T-helper 1 cell treated with Interleukin-12 subunit alpha and Interleukin-12 subunit beta and Interleukin-4 antibody, amounts not matched to agents 30 ng/mL and 1 ng/mL, for 36 hours (primary cell): ENCODE results near the gene LIMS2. TPM values are rescaled to one million over a fixed set of nuclear protein-coding genes. Genes with fewer than 3 reads are reported as not detected.

ENCODE experiments used
- intact Hi-C: fragments of 100-400 bp; cut with micrococcal nuclease; formaldehyde crosslinking; loops from one replicate; pipeline ENCODE4 v1.15.1; 2024
- total RNA-seq: library from RNA; stranded (reverse); gene quantifications from 2 replicates; pipeline ENCODE4 v1.2.3, GENCODE V29; 2022

The LIMS2 gene
- total RNA-seq, 1 donor from 2014 or later: 13.9 TPM

DNA sequence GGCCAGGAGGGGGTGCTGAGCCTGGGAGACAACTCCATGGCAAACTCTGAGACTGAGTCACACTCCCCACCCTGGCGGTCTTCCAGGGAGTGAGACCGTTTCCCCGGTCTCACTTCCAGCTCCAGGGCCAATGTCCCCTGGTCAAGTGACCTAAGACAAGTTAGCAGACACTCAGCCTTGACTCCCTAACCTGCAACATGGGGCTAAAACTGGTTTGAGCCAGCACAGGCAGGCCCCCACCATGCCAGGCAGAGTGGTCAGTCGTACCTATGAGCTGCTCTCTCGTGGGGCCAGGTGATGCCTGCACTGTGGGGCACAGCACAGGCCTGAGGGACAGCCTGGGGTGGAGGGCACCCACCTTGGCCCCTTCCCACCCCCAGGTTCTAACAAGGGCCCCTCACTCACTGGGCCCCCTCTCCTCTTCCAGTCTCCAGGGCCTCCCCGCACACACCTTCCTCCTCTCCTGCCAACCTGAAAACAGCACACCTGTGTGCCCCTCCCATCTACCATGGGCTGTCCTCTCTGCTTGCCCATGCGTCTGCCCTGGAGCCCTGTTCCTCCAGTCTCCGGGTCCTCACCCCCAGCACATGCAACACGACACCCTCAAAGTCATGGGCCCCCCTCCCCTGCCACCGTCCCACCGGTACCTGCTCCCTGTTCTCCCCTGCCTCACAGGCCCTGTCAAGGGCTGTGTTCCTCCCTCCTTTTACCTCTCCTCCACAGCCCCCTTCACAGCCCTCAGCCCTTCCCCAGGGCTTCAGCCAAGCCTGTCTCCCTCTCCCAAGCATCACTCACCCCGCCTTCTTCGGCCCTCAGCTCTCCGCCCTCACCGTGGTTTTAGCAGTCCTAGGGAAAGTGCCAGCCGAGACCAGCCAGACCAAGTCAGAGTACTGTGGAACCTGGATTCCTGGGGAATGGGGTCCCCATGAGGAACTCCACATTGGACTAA lies 27.8 kb downstream of the LIMS2 start:
- intact Hi-C loops: loop anchor here (2.0 to 5.0 kb wide), 2 partner anchors 49 to 55 kb away; partner anchors contain the start of gene SFT2D3

DNA sequence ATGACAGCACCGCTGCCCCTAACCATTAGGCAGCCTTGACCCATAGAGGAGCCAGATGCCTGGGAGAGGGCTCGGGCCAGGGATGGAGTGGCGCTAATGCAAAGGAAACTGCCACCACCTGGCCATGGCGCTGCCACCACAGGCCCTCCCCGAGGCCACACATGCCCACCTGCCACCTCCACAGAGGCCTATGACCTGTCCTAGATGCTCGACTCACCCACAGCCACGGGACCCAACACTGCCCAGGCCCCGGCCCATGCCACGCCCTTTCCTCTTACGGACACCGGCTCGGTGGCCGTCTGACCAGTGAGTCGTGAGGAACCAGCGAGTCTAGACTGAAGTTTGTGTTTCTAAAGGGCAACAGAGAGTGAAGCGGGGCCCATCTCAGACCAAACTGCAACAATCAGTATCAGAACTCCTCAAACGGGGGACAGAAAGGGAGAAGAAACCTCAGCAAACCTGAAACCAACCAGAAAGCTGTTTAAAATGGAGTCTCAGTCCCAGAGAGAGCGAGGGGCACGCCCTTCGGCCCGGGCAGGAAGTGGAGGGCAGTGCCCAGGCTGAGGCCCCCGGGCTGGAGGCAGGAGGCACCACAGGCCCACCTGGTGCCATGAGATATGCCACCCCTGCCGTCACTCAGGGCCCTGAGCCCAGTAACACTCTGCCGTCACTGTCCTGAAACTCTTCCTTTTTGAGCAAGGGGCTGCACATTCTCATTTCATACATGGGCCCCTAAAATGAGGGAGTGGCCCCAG lies 28.7 kb downstream of the LIMS2 start:
- intact Hi-C loops: loop anchor here (5.0 kb wide), 1 partner anchor 56 kb away; the partner anchor contains the start of gene SFT2D3

- intact Hi-C loops: loop anchor here (5.0 kb wide), 1 partner anchor 57 kb away; the partner anchor contains the start of gene SFT2D3
These were observed 29.7 kb downstream of the LIMS2 start, which contains the start of gene GPR17 for GRCh38 chr2:127645395-127646291. TSS of gene GPR17 (plus strand) at chr2:127646153. CDS start at chr2:127650736, 4,583 bp downstream.

DNA sequence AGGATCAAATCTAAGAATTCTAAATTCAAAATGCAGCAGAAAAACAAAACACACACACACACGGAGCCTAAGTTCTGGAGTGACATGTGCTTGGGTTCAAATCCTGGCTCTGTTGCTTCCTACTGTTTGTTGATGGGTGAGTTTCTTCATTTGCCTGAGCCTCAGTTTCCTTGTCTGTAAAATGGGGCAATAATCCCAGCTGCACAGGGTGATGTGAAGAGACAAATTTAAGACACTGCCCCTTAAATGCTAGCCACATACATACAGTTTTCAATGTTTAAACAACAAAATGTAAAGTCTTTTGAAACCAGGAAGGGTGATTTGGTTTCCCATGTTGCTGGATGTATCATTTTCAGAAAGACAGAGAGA lies 30.3 kb downstream of the LIMS2 start:
- intact Hi-C loops: loop anchor here (5.0 kb wide), 1 partner anchor 57 kb away; the partner anchor contains the start of gene SFT2D3

- intact Hi-C loops: loop anchor here (5.0 kb wide), 1 partner anchor 58 kb away; the partner anchor contains the start of gene SFT2D3
These were observed 31.0 kb downstream of the LIMS2 start for GRCh38 chr2:127644066-127645025.

DNA sequence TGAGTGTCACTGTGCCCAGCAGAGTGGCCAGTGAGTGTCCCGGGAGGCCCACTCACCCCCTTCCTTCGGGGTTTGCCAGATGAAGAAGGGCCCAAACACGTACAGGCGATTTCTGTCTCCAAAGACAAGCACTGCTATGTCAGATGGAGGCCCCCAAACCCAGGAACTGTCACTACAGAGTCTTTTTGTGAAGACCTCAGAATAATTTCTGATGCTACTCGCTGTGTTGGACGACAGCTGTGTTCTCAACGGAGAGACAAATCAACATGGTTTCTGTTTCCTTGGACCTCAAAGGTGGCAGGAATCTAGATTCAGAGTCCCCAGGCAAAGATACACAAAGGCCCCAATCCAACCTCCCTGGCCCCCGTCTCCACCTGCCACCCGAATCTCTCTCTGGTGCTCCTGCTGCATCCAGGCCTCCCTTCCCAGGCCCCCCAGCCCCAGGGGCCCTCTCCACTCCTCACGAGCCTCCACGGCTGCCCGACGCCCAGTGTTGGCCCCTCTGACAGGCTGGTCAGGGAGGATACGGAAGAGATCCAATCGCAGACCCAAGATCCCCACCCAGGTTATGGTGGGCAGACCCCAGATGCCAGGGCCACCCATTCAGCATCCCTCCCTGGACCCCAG lies 31.8 kb downstream of the LIMS2 start:
- intact Hi-C loops: no loop called here

GRCh38 chr2:127642706-127643438 lies 32.5 kb downstream of the LIMS2 start:
- intact Hi-C loops: no loop called here

GRCh38 chr2:127641846-127642507 lies 33.4 kb downstream of the LIMS2 start:
- intact Hi-C loops: no loop called here

DNA sequence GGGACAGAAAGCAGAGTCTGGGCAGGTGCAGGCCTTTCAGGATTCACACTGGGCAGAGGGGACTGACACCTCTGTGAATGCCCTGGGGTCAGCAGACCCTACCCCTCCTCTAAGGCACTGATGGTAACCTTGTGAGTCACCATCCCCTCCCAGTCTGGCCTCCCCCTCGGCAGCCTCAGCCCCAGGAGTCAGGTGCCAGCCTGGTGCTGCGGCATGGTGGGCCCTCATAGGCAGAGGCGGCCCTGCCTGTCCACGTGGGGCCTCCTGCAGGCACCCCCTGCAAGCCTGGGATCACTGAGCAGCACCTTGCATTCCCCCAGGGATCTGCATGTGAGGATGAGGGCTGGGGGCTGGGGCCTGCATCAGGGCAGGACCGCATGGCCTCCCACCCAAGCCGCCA lies 34.2 kb downstream of the LIMS2 start:
- intact Hi-C loops: no loop called here

DNA sequence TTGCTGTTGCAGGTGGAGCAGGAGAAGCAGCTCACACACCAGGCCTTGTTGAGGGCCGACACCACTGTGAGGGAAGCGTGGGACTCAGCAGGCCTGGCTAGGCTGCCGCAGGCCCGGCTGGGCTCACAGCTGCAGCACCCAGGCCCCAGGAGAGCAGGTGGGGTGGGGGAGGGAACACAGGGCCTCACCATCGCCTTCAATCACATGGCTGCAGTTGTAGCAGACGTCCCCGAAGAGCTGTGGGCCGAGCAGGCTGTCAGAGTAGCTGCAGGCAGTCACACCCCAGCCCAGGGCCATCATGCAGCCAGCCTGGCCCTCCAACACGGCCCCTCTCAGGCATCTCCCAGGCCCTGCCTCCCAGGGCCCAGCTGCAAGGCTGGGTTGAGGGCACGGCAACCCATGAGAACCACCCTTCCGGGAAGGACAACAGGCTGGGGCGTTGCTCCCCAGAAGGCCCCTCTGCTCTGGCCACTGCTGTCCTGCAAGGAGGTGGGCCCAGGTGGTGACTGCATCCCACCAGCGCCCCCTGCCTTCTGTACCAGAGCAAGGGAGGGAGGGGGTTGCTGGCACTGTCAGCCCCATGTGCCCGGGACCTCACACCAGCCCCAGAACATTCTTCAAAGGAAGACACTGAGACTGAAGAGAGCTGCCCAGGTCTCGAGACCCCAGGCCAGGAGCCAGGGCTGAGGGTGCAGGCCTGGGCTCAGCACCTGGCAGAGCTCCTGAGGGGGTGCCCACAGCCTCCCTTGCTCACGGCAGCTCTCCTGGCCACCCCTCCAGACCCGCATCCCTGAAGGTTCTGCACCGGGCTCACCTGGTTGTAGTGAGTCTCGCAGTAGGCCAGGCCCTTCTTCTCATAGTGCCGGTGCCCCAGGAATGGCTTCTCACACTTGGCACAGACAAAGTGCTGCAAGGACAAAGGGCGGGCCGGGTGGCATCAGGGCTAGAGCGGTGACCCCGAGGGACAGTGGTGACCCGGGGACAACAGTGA lies 35.0 kb downstream of the LIMS2 start:
- intact Hi-C loops: loop anchor here (1.0 kb wide), 1 partner anchor 9 kb away; no protein-coding TSS in a partner anchor

DNA sequence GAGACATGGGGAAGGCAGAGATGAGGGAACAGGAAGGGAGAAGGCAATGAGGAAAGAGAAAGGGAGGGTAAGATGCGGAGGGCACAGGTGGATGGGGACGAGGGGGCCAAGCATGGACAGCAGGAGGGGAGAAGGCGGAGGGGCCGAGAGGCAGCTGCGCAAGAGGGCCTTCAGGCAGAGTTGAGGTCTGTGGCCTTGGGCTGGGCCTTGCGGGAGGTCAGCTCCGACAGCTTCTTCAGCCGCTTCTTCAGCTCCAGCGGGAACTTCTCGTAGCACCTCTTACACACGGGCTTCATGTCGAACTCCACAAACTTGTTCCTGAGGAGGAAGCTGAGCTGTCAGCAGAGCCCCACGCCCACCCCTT lies 36.2 kb downstream of the LIMS2 start:
- intact Hi-C loops: no loop called here

- intact Hi-C loops: no loop called here
These were observed 36.8 kb downstream of the LIMS2 start for GRCh38 chr2:127638361-127639110.

DNA sequence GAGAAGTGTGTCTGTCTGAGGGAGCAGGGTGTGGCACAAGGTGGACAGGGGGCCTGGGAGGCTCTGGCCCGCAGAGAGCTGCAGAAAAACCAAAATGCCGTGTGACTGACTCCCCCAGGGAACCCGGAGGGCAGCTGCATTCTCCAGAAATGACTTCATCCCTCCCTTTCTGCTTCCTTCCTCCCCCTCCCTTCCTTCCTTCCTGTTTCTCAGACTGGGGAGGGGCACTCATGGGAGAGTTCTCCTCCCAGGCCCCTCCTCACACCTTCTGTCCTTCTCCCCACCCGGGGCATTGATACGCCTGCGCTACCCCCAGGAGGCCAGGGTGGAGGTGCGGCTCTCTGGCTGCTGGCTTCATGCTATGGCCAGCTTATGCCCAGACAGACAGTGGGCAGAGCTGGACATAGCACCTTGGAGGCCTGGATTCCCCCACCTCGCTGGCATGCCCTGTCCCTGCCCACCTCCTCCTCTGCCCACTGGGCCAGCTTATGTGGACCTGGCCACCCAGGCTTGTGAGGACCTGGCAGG lies 37.5 kb downstream of the LIMS2 start:
- intact Hi-C loops: no loop called here

DNA sequence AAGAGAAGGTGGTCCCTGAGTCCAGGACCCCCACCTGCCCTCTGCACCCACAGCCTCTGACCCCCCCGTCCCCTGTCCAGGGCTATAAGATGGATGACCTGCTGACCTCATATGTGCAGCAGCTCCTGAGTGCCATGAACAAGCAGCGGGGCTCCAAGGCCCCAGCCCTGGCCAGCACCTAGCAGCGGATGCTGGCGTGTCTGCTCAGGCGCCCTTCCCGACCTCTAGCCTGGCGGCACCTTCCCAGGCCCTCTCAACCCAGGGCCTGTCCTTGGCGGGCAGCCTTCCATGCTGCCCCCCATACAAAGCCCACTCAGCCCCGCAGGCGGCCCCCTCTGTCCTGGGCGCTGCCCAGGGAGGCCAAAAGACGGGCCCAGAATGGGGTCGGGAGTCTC lies 38.1 kb downstream of the LIMS2 start:
- intact Hi-C loops: no loop called here
